GM04504 (cell line): ENCODE data around the gene OR56B4.

Source experiments
- DNase-seq: peaks from one replicate; pipeline ENCODE4 v3.0.0-alpha.2; 2012; ENCODE audit warnings: low read depth

OR56B4 gene

GRCh38 chr11:6151117-6151516, 43.6 kb downstream of the OR56B4 start:
- no peak for DNase-seq

- no peak for DNase-seq
Measured at GRCh38 chr11:6152126-6152525, 44.6 kb downstream of the OR56B4 start.

GRCh38 chr11:6156628-6157359, 49.3 kb downstream of the OR56B4 start:
- DNase-seq = no peak
